ENCODE results near the gene KTN1. TPM values are rescaled to one million over a fixed set of nuclear protein-coding genes. Genes with fewer than 3 reads are reported as not detected.

Gene KTN1
- total RNA-seq, 2 donors from 2014 or later = 81.6 to 83.5 TPM

DNA sequence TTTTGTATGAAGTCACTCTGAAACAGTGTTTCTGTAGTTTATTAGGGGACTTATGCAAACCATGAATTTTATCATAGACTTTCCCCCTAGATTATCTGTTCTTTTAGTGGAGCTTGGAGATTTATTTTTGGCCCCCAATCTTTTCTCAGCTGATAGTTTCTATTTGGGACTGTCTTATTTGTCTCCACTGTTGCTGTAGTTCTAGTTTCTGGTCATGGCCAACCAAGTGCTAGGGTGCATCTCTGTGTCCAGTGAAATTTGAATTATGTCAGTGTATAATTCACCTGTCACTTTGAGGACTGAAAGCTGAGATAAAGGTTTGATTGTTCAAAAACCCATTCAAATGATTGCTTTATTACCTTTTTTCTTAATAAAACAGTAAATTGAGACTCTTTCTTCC lies 61.3 kb downstream of the KTN1 start:
- Mint-ChIP-seq H3K4me3 (no peak overlapping the region), H3K36me3 (ENCODE audit: low read depth) (peaks cover 4% of the 10 kb centered on the region), H3K27me3 (no peaks in the 10 kb centered on the region), H3K27ac (no peak overlapping the region), H3K4me1 (peaks cover 8% of the 10 kb centered on the region)
- no peaks in the 10 kb centered on the region for H3K9me3 ChIP-seq (ENCODE audit: control insufficient read depth, low read length, poor library complexity, severe bottlenecking)
- no peak for ATAC-seq
- no peak for DNase-seq

DNA sequence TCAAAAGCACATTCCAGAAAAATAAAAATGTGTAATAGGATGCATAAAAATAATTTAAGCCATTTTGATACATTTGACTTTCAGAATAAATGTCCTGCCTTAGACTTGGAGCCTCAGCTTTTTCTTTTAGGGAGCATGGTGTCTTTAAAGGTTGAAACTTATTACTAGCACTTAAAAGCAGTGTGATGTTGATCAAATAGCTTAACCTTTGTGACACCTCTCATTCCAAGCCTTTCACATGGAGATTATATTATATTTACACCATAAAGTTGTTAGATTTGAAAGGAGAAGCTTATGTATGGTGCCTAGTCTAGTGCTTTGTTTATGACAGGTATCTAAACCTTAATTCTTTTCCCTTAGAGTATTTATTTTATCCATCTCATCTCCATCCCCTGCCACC lies 61.9 kb downstream of the KTN1 start:
- Mint-ChIP-seq H3K4me1 (peaks cover 10% of the 10 kb centered on the region), H3K27me3 (no peaks in the 10 kb centered on the region), H3K27ac (no peak overlapping the region), H3K36me3 (ENCODE audit: low read depth) (peaks cover 4% of the 10 kb centered on the region), H3K4me3 (no peak overlapping the region)
- DNase-seq (no peak), ATAC-seq (no peak)
- H3K9me3 ChIP-seq (ENCODE audit: control insufficient read depth, low read length, poor library complexity, severe bottlenecking) = no peaks in the 10 kb centered on the region

DNA sequence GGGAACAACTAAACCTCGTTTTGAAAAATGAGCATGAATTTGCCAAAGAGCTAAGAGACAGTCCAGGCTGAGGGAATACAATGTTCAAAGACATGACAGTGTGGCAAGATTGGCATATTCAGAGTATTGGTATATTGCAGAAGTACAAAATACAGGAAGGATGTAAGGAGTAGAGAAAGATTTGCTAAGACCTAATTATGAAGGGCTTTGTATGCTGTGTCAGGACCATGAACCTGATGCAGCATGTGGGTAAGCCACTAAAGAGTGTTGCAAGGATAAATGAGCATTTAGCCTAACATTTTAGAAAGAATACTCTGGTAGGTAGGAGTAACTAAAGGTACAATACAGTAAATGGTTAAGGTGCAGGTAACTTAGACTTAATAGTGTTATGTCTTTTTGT lies 65.1 kb downstream of the KTN1 start:
- Mint-ChIP-seq H3K36me3 (ENCODE audit: low read depth) (peaks cover 9% of the 10 kb centered on the region), H3K27me3 (no peaks in the 10 kb centered on the region)

DNA sequence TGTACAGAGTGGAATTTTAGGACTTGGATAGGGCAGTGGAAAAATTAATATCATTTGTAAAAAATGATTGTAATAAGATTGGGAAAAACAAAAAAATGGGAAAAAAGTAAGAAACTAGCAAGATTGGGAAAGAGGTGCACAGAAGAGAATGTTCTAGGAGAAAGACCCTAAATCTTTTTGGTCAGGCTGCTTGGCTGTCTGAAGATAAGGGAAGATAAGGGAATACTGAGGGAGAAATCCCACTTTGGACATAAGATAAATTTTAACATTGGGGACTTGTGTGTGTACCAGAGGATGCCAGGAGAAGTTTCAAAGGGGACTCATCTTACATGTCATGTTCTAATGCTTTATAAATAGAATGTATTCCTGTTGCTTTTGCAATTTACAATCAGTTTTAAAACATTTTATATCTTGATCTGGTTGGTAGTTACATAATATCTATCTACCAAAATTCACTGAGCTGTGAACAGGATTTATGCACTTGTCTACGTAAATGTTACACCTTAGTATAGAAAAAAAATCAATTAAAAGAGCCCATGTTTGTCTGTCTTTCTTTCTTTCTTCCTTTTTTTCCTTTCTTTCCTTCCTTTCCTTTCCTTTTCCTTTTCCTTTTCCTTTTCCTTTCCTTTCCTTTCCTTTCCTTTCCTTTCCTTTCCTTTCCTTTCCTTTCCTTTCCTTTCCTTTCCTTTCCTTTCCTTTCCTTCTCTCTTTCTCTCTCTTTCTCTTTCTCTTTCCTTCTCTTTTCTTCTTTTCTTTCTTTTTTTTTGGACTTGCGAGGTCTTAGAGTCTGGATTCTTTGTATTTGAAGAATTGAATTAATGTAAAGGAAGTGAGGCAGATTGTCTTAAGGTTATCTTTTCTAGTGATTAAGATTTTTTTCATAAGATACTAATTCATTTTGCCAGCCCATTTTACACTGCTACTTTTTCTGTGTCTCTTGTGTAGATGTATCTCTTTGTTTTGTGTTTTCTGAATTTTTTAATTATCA lies 66.1 kb downstream of the KTN1 start:
- H3K27me3 Mint-ChIP-seq = no peaks in the 10 kb centered on the region
- no peaks in the 10 kb centered on the region for H3K9me3 ChIP-seq (ENCODE audit: control insufficient read depth, low read length, poor library complexity, severe bottlenecking)
- peaks cover 13% of the 10 kb centered on the region for H3K4me1 Mint-ChIP-seq
- H3K4me3 Mint-ChIP-seq = no peak overlapping the region
- H3K36me3 Mint-ChIP-seq (ENCODE audit: low read depth) = peaks cover 14% of the 10 kb centered on the region
- DNase-seq (no peak), ATAC-seq (no peak)
- peak overlapping the region; percentile 65 for H3K27ac Mint-ChIP-seq

More for the DNA sequence above, 65.1 kb downstream of the KTN1 start:
- no peak for DNase-seq
- peaks cover 12% of the 10 kb centered on the region for H3K4me1 Mint-ChIP-seq
- no peak overlapping the region for H3K4me3 Mint-ChIP-seq
- peak overlapping the region; percentile 2 for H3K27ac Mint-ChIP-seq
- H3K9me3 ChIP-seq (ENCODE audit: control insufficient read depth, low read length, poor library complexity, severe bottlenecking) = no peaks in the 10 kb centered on the region
- no peak for ATAC-seq

DNA sequence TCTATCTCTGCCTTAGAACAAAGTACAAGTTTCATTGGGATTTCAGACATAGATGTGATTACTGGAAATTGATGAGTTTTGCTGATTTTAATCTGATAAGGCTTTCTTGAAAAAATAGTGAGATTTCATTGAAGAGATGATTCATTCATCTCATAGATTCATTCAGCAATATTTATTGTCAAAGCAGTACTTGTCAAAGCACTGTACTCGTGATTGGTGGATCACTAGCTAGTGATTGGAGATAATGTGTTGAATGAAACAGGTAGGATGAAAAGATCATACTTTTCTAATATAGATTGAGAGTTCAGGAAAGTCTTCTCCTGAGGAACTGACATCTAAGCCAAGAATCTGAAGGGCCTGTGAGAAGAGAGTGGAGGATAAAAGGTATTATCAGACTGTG lies 71.0 kb downstream of the KTN1 start:
- ATAC-seq = no peak
- H3K36me3 Mint-ChIP-seq (ENCODE audit: low read depth) = peaks cover 22% of the 10 kb centered on the region
- peak overlapping the region; percentile 41 for H3K4me3 Mint-ChIP-seq
- no peaks in the 10 kb centered on the region for H3K9me3 ChIP-seq (ENCODE audit: control insufficient read depth, low read length, poor library complexity, severe bottlenecking)
- peaks cover 6% of the 10 kb centered on the region for H3K4me1 Mint-ChIP-seq
- peak overlapping the region; percentile 53 for H3K27ac Mint-ChIP-seq
- no peak for DNase-seq
- no peaks in the 10 kb centered on the region for H3K27me3 Mint-ChIP-seq

DNA sequence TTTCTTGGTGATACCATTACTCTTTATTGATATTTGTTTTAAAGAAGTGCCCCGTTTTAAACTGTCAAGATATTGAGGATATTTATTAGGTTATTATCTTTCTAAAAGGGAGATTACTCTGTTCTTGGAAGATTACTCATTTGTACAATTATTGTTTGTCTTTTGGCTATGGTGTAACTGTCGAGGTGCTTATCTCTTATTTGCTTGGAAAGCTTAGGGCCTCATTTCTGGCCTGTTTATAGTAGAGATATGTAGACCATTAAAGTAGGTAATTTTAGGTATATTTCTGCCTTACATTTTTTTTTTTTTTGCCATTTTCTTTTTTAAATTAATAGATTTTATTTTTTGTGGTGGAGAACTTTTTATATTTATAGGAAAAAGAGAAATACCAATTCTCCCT lies 74.2 kb downstream of the KTN1 start:
- no peak for DNase-seq
- Mint-ChIP-seq H3K27ac (no peak overlapping the region), H3K4me3 (no peak overlapping the region), H3K4me1 (peaks cover 3% of the 10 kb centered on the region), H3K27me3 (no peaks in the 10 kb centered on the region), H3K36me3 (ENCODE audit: low read depth) (peaks cover 19% of the 10 kb centered on the region)
- no peaks in the 10 kb centered on the region for H3K9me3 ChIP-seq (ENCODE audit: control insufficient read depth, low read length, poor library complexity, severe bottlenecking)
- ATAC-seq = no peak

DNA sequence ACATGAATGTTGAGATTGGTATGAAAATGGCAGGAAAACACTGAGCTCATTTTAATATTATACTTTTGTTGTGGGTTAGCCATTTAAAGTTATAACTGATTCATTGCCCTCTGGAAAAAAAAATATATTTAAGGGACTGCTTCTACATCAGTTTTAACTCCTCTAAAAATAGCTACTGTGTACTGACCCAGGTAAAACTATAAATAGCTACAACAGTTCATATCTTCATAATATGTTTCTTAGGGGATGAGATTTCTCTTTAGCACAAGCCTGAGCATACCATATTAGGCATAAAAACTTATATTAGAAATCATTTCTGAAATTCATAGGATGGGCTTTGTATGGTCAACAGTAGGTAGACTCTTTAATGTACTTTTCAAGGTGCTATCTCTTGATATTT lies 81.0 kb downstream of the KTN1 start:
- no peak for ATAC-seq
- Mint-ChIP-seq H3K27me3 (no peaks in the 10 kb centered on the region), H3K4me3 (no peak overlapping the region), H3K36me3 (ENCODE audit: low read depth) (peaks cover 7% of the 10 kb centered on the region), H3K27ac (peak overlapping the region; percentile 51), H3K4me1 (peaks cover 23% of the 10 kb centered on the region)
- no peaks in the 10 kb centered on the region for H3K9me3 ChIP-seq (ENCODE audit: control insufficient read depth, low read length, poor library complexity, severe bottlenecking)
- DNase-seq = no peak

DNA sequence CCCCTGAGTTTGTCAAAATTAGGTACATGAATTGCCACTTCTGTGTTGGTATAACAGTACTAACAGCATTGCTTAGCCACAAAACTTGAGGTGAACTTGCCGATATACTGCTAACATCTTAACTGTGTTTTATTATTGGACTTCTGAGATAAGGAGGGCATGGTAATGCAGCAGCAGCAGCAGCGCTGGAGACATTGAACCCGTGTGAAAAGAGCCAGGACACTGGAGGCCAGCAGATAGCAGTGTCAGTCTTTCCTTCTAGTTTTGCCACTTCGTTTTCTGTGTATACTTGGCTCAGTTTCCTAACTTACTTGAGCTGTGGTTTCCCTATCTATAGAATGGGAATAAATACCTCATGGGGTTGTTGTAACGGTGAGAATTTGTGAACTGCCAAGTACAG lies 82.7 kb downstream of the KTN1 start:
- no peak for DNase-seq
- H3K9me3 ChIP-seq (ENCODE audit: control insufficient read depth, low read length, poor library complexity, severe bottlenecking) = no peaks in the 10 kb centered on the region
- Mint-ChIP-seq H3K4me3 (no peak overlapping the region), H3K27ac (no peak overlapping the region), H3K4me1 (peaks cover 23% of the 10 kb centered on the region), H3K27me3 (no peaks in the 10 kb centered on the region), H3K36me3 (ENCODE audit: low read depth) (peaks cover 7% of the 10 kb centered on the region)
- ATAC-seq = no peak

DNA sequence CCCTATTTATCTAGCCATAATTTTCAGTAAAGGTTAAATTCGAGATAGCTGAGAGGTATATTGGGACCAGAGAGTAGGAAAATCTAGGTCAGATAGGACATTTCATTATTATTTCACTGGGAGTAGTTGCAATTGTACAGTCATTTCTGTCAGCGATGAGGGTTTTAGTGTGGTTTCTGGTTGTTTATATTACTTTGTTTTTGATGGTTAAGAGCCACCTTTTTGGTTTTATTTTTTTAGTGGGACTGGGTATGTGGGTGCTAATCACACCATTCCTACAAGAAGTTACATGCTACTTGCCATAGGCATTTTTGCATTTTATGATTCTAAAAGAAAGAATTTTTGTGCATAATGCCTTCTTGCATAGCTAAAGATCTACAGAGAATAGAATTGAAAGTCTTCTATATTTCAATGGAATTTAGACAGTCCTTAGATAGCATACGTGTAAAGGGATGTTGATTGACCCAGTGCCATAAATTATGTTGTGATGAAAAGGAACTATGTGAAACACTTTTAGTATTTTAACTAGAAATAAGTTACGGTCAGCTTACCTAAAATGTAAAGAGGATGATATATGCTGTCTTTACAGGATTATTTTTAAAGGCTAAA lies 85.2 kb downstream of the KTN1 start:
- H3K36me3 Mint-ChIP-seq (ENCODE audit: low read depth) = peaks cover 7% of the 10 kb centered on the region
- no peaks in the 10 kb centered on the region for H3K9me3 ChIP-seq (ENCODE audit: control insufficient read depth, low read length, poor library complexity, severe bottlenecking)
- no peak overlapping the region for H3K27ac Mint-ChIP-seq
- H3K27me3 Mint-ChIP-seq = no peaks in the 10 kb centered on the region
- H3K4me3 Mint-ChIP-seq = no peak overlapping the region
- H3K4me1 Mint-ChIP-seq = peaks cover 21% of the 10 kb centered on the region
- DNase-seq = no peak
- ATAC-seq = no peak

DNA sequence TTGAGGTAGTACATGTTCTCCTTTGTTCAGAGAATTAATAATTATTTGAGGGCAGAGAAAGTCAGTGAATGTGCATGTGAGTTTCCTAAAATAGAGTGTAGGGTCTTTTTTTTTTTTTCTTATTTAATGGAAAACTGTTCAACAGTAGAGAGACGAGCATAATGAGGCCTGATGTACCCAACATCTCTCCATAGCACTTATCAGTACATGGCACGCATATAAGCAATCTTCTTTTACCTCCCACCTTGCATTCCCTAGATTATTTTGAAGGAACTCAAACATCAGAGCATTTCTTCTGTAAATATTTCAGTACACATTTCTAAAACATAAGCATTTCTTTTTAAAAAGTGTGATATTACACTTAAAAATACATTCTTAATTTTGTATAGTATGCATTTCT lies 87.8 kb downstream of the KTN1 start:
- H3K27ac Mint-ChIP-seq = no peak overlapping the region
- no peak overlapping the region for H3K4me3 Mint-ChIP-seq
- H3K27me3 Mint-ChIP-seq = no peaks in the 10 kb centered on the region
- peaks cover 26% of the 10 kb centered on the region for H3K4me1 Mint-ChIP-seq
- no peaks in the 10 kb centered on the region for H3K9me3 ChIP-seq (ENCODE audit: control insufficient read depth, low read length, poor library complexity, severe bottlenecking)
- peaks cover 7% of the 10 kb centered on the region for H3K36me3 Mint-ChIP-seq (ENCODE audit: low read depth)
- DNase-seq (no peak), ATAC-seq (no peak)

DNA sequence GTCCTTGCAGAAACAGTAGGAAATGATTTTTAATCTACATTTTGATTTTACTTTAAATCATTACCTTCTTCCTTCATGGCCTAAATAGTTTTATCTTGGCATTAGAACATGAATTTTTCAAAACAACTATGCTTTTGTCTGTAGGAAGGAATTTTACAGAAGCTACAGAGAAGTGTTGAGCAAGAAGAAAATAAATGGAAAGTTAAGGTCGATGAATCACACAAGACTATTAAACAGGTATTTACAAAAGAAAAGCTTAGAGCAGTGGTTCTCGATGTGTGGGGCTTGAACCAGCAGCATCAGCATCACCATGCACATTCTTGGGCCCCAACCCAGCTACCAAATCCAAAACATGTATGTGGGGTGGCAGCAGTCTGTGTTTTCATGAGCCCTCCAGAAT lies 91.6 kb downstream of the KTN1 start:
- no peak for ATAC-seq
- no peaks in the 10 kb centered on the region for H3K9me3 ChIP-seq (ENCODE audit: control insufficient read depth, low read length, poor library complexity, severe bottlenecking)
- Mint-ChIP-seq H3K4me3 (no peak overlapping the region), H3K27me3 (no peaks in the 10 kb centered on the region), H3K36me3 (ENCODE audit: low read depth) (peaks cover 4% of the 10 kb centered on the region), H3K4me1 (peaks cover 5% of the 10 kb centered on the region), H3K27ac (no peak overlapping the region)
- DNase-seq = no peak

DNA sequence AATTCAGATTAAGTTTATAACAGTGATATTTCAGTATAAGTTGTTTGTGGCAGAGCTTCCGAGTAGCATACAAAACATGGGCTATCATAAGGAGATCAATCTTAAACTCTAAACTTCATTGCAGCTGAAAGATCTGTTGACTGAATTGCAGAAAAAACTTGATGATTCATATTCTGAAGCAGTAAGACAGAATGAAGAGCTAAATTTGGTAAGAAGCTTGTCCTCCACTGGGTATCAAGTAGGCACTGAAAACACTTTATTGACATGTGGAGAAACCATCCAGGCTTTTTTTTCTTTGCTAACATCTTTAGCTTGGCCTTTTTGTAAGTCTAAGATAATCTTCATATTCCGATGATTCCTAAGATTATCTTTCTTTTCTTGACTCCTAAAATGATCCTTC lies 93.0 kb downstream of the KTN1 start:
- no peaks in the 10 kb centered on the region for H3K9me3 ChIP-seq (ENCODE audit: control insufficient read depth, low read length, poor library complexity, severe bottlenecking)
- Mint-ChIP-seq H3K4me1 (peaks cover 5% of the 10 kb centered on the region), H3K36me3 (ENCODE audit: low read depth) (peaks cover 4% of the 10 kb centered on the region), H3K4me3 (no peak overlapping the region), H3K27ac (peak overlapping the region; percentile 6), H3K27me3 (no peaks in the 10 kb centered on the region)
- no peak for ATAC-seq
- no peak for DNase-seq

DNA sequence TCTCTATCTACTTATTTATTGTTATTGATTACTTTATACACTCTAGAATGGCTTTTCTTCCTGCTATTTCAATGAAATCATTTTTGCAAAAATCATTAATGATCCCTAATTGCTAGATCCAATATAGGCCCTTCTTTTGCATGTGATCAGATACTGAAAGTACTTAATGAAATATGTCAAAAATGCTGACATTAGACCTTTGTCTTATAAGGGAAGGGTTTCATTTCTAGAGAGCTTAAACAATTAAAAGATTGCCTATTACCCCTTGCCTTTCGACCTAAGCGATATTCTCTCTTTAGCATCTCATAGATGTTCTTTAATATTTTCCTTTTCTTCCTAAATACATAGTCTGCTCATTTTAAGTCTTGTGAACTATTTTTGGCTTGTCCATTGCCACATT lies 101.1 kb downstream of the KTN1 start:
- ATAC-seq (no peak), DNase-seq (no peak)
- no peak overlapping the region for H3K4me3 Mint-ChIP-seq
- H3K4me1 Mint-ChIP-seq = peaks cover 3% of the 10 kb centered on the region
- H3K27me3 Mint-ChIP-seq = no peaks in the 10 kb centered on the region
- no peaks in the 10 kb centered on the region for H3K9me3 ChIP-seq (ENCODE audit: control insufficient read depth, low read length, poor library complexity, severe bottlenecking)
- H3K27ac Mint-ChIP-seq = peak overlapping the region; percentile 24
- H3K36me3 Mint-ChIP-seq (ENCODE audit: low read depth) = peaks cover 12% of the 10 kb centered on the region

Measured in T-helper 17 cell (primary cell).